ENCODE results near the gene GNB1. TPM values are rescaled to one million over a fixed set of nuclear protein-coding genes. Genes with fewer than 3 reads are reported as not detected.

Gene GNB1
- total and polyA plus RNA-seq, 10 of the 15 experiments (the other 5 are each of a cell fraction or from before 2014, with no cell fraction given), result 23.0 to 392 (median 93.9) TPM

DNA sequence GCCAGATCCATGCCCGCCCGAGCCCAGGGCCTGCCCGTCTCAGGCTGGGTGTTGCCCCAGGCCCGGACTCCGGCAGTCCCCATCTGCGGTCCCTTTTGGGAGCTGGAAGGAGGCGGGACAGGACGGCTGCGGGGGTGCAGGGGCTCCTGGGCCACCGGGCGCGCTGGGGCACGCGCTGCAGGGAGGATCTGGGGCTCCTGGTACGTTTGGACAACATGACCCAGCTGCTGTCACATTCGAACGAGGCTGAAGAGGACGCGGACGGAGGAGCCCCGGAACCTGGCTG, 17.6 kb upstream of the GNB1 start:
- CTCF ChIA-PET, result interaction anchor here (0.5 to 2.5 kb wide), 14 partner anchors 9 to 230 kb away, joined by 3 to 11 read pairs (median 4); partner anchors contain the start of gene NADK
- intact Hi-C loops (cut with micrococcal nuclease; ENCODE audit: unreplicated experiment), result loop anchor here (5.0 kb wide), 2 partner anchors 81 to 106 kb away; no protein-coding TSS in a partner anchor
- no peak for DNase-seq (ENCODE audit: low read depth, low spot score)

DNA sequence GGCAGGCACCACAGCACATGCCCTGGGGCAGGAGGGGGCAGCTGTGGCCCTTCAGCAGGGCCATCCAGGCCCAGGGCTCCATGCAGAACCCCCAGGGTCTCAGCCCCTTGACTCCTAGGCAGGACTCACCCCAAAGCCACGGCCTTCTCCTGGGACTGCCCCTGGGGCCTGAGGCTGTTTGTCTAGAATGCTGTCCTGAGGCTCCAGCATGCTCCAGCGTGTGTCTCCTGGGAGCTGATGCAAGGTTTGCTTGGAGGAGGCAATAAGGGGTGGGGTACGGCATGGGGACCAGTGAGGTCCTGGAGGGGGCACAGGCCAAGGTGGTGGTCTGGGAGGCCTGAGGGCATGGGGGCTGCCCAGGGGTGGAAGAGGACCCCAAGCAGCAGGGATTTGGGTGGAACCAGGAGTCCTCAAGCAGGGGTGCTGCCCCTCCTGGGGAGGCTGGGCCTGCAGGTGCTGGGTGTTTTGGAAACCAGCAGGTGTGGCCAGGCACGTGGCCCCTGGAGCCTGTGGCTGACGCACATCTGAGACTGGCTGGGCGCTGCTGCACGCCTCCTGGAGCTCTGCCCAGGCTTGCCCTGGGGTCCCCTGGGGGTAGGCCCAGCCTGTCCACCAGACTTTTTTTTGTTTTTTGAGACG, 16.3 kb upstream of the GNB1 start:
- ATAC-seq, result peak; percentile 58
- Histone ChIP-seq H3K9ac (ENCODE audit: control insufficient read depth, insufficient read depth, low read length) (no peak overlapping the region), H3K9me3 (replicated peaks; ENCODE audit: control insufficient read depth, insufficient read depth, low read length) (no peaks in the 10 kb centered on the region; the same call in 2 of the 3 replicates), H3K36me3 (ENCODE audit: control insufficient read depth in 2 of 2, insufficient read depth in 2 of 2, low read length in 1 of 2) (no peaks in the 10 kb centered on the region), H3K4me2 (ENCODE audit: control insufficient read depth, insufficient read depth) (peak overlapping the region; percentile 98), H3K27me3 (replicated peaks in 1 of 2; ENCODE audit: control insufficient read depth in 2 of 2, insufficient read depth in 2 of 2, low read length in 1 of 2) (no peaks in the 10 kb centered on the region), H3K4me1 (ENCODE audit: control insufficient read depth, insufficient read depth, low read length) (peaks cover 22% of the 10 kb centered on the region), H2AFZ (ENCODE audit: control insufficient read depth, low read depth, low read length) (no peak overlapping the region; the same call in 1 of the 2 replicates), H3K79me2 (ENCODE audit: control insufficient read depth, insufficient read depth, low read length) (no peaks in the 10 kb centered on the region), H3K4me3 (no peak overlapping the region), H3K27ac (ENCODE audit: control insufficient read depth, insufficient read depth) (0 out of 2 replicates have a peak overlapping the region, but pooled peaks have one; percentile 10), H4K20me1 (ENCODE audit: control insufficient read depth, insufficient read depth) (no peaks in the 10 kb centered on the region)
- ChIA-PET RAD21 (ENCODE audit: unreplicated experiment) (interaction anchor here (1.0 to 5.1 kb wide), 5 partner anchors 10 to 130 kb away, joined by 3 to 33 read pairs (median 17); no protein-coding TSS in a partner anchor), CTCF (interaction anchor here (0.7 to 3.2 kb wide), 16 partner anchors 8 to 127 kb away, joined by 3 to 26 read pairs (median 7); no protein-coding TSS in a partner anchor), SMC1A (ENCODE audit: uncharacterized antibody, unreplicated experiment) (interaction anchor here (0.9 to 3.8 kb wide), 5 partner anchors 9 to 130 kb away, joined by 3 to 15 read pairs (median 10); no protein-coding TSS in a partner anchor), POLR2A (interaction anchor here (0.5 to 3.0 kb wide), 4 partner anchors 8 to 131 kb away, joined by 4 to 14 read pairs (median 7); partner anchors contain the start of gene NADK)
- intact Hi-C loops (cut with micrococcal nuclease; ENCODE audit: unreplicated experiment) (loop anchor here (5.0 kb wide), 2 partner anchors 80 to 105 kb away; no protein-coding TSS in a partner anchor), in situ Hi-C loops (cut with MboI) (loop anchor here (10.0 kb wide), 1 partner anchor 122 kb away; no protein-coding TSS in a partner anchor)
- no TSS peak for BruUV-seq (replicated peaks)
- peak; percentile 46 for DNase-seq (ENCODE audit: low read depth, low spot score)
- 48% methylated on average over 8 of the region's 8 CpGs for WGBS (ENCODE audit: insufficient coverage, insufficient replicate concordance, low lambda C conversion rate, missing lambda C conversion rate)
- FAIRE-seq, result no peak
- TF ChIP-seq SIX5 (IDR thresholded peaks at IDR 0.05; ENCODE audit: low read depth, low read length, severe bottlenecking) (no peak), KAT2A (conservative IDR thresholded peaks at IDR 0.05; ENCODE audit: control insufficient read depth, low read depth, low read length) (no peak), POLR2A (IDR thresholded peaks at IDR 0.05; ENCODE audit: low read depth, low read length) (peak; percentile 30; the same call in 1 of the 2 replicates), TCF3 (IDR thresholded peaks at IDR 0.05; ENCODE audit: borderline replicate concordance, insufficient read depth, low read depth, low read length) (peak; percentile 95), HDGF (IDR thresholded peaks at IDR 0.05) (0 out of 2 replicates have a peak, but pooled peaks have one; percentile 44), HDAC6 (IDR thresholded peaks at IDR 0.05; ENCODE audit: unreplicated experiment) (no peak)
- TF ChIP-seq, protein P1, sequence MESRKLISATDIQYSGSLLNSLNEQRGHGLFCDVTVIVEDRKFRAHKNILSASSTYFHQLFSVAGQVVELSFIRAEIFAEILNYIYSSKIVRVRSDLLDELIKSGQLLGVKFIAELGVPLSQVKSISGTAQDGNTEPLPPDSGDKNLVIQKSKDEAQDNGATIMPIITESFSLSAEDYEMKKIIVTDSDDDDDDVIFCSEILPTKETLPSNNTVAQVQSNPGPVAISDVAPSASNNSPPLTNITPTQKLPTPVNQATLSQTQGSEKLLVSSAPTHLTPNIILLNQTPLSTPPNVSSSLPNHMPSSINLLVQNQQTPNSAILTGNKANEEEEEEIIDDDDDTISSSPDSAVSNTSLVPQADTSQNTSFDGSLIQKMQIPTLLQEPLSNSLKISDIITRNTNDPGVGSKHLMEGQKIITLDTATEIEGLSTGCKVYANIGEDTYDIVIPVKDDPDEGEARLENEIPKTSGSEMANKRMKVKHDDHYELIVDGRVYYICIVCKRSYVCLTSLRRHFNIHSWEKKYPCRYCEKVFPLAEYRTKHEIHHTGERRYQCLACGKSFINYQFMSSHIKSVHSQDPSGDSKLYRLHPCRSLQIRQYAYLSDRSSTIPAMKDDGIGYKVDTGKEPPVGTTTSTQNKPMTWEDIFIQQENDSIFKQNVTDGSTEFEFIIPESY (IDR thresholded peaks at IDR 0.05), result no peak
- TF ChIP-seq, protein P2, sequence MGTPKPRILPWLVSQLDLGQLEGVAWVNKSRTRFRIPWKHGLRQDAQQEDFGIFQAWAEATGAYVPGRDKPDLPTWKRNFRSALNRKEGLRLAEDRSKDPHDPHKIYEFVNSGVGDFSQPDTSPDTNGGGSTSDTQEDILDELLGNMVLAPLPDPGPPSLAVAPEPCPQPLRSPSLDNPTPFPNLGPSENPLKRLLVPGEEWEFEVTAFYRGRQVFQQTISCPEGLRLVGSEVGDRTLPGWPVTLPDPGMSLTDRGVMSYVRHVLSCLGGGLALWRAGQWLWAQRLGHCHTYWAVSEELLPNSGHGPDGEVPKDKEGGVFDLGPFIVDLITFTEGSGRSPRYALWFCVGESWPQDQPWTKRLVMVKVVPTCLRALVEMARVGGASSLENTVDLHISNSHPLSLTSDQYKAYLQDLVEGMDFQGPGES (IDR thresholded peaks at IDR 0.05), result no peak
- TF ChIP-seq, protein P3, sequence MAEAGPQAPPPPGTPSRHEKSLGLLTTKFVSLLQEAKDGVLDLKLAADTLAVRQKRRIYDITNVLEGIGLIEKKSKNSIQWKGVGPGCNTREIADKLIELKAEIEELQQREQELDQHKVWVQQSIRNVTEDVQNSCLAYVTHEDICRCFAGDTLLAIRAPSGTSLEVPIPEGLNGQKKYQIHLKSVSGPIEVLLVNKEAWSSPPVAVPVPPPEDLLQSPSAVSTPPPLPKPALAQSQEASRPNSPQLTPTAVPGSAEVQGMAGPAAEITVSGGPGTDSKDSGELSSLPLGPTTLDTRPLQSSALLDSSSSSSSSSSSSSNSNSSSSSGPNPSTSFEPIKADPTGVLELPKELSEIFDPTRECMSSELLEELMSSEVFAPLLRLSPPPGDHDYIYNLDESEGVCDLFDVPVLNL (IDR thresholded peaks at IDR 0.05; ENCODE audit: low read depth, low read length), result no peak

More for the DNA sequence above, 17.6 kb upstream of the GNB1 start:
- SMC1A ChIA-PET (ENCODE audit: uncharacterized antibody, unreplicated experiment), result interaction anchor here (1.2 to 1.3 kb wide), 2 partner anchors 128 to 132 kb away, joined by 4 to 5 read pairs; no protein-coding TSS in a partner anchor
- H3K4me1 ChIP-seq (ENCODE audit: control insufficient read depth, insufficient read depth, low read length), result peaks cover 22% of the 10 kb centered on the region
- no peaks in the 10 kb centered on the region for H3K79me2 ChIP-seq (ENCODE audit: control insufficient read depth, insufficient read depth, low read length)
- H2AFZ ChIP-seq (ENCODE audit: control insufficient read depth, low read depth, low read length), result peak overlapping the region; percentile 87
- H3K4me2 ChIP-seq (ENCODE audit: control insufficient read depth, insufficient read depth), result peak overlapping the region; percentile 98
- H3K9ac ChIP-seq (ENCODE audit: control insufficient read depth, insufficient read depth, low read length), result peak overlapping the region; percentile 74
- BruUV-seq (replicated peaks), result TSS peak; percentile 98
- 4% methylated on average over 17 of the region's 21 CpGs for WGBS (ENCODE audit: insufficient coverage, insufficient replicate concordance, low lambda C conversion rate, missing lambda C conversion rate)
- no peaks in the 10 kb centered on the region for H3K36me3 ChIP-seq (ENCODE audit: control insufficient read depth in 2 of 2, insufficient read depth in 2 of 2, low read length in 1 of 2)
- H4K20me1 ChIP-seq (ENCODE audit: control insufficient read depth, insufficient read depth), result no peaks in the 10 kb centered on the region
- H3K9me3 ChIP-seq (replicated peaks; ENCODE audit: control insufficient read depth, insufficient read depth, low read length), result no peaks in the 10 kb centered on the region
- peak; percentile 34 for ATAC-seq
- peak overlapping the region; percentile 73 for H3K27ac ChIP-seq (ENCODE audit: control insufficient read depth, insufficient read depth)
- POLR2A ChIA-PET, result interaction anchor here (0.9 to 3.0 kb wide), 6 partner anchors 9 to 509 kb away, joined by 3 to 14 read pairs (median 4); partner anchors contain the start of genes CCNL2, CDK11A and NADK
- in situ Hi-C loops (cut with MboI), result loop anchor here (10.0 kb wide), 1 partner anchor 124 kb away; no protein-coding TSS in a partner anchor
- no peak for FAIRE-seq
- peak overlapping the region; percentile 74 for H3K4me3 ChIP-seq
- H3K27me3 ChIP-seq (replicated peaks in 1 of 2; ENCODE audit: control insufficient read depth in 2 of 2, insufficient read depth in 2 of 2, low read length in 1 of 2), result no peaks in the 10 kb centered on the region
- no peak for TF ChIP-seq BHLHE40 (IDR thresholded peaks at IDR 0.05; ENCODE audit: borderline replicate concordance in 1 of 2, low read depth in 2 of 2, low read length in 1 of 2)
- TF ChIP-seq EGR1 (IDR thresholded peaks at IDR 0.05; ENCODE audit: borderline replicate concordance in 1 of 2, low read depth in 2 of 2, low read length in 2 of 2), result peak in 1 of 2 experiments; percentile 2; a peak in 1 of 3 replicates
- RAD21 ChIA-PET (ENCODE audit: unreplicated experiment), result interaction anchor here (0.5 to 5.1 kb wide), 7 partner anchors 11 to 461 kb away, joined by 3 to 33 read pairs (median 3); no protein-coding TSS in a partner anchor

All from GM12878 (cell line).